GM19452 (cell line): ENCODE data around the gene TFF1.

Experiments used
- ATAC-seq: cut with Tn5 transposase; IDR thresholded peaks from one replicate; pipeline ENCODE4 v1.9.1; 2021; ENCODE audit not compliant: unreplicated experiment

The TFF1 gene

GRCh38 chr21:42398436-42399028 lies 32.2 kb upstream of the TFF1 start:
- ATAC-seq: no peak

- ATAC-seq: no peak
These were observed 31.5 kb upstream of the TFF1 start for GRCh38 chr21:42397746-42398394.

- ATAC-seq: no peak
These were observed 30.7 kb upstream of the TFF1 start for GRCh38 chr21:42396799-42397745.

- no peak for ATAC-seq
These were observed 29.7 kb upstream of the TFF1 start, which contains the start of gene TMPRSS3 for GRCh38 chr21:42395905-42396651. TMPRSS3 (minus strand) TSS chr21:42396052; CDS start chr21:42395417, 635 bp downstream.

GRCh38 chr21:42395302-42395701 lies 29.0 kb upstream of the TFF1 start:
- ATAC-seq: no peak

- ATAC-seq: no peak
These were observed 27.2 kb upstream of the TFF1 start for GRCh38 chr21:42393443-42393950.

- peak; percentile 69 for ATAC-seq
These were observed 26.6 kb upstream of the TFF1 start for GRCh38 chr21:42392731-42393442.

GRCh38 chr21:42391297-42391696 lies 25.0 kb upstream of the TFF1 start:
- ATAC-seq: no peak

GRCh38 chr21:42390696-42391095 lies 24.4 kb upstream of the TFF1 start:
- ATAC-seq: no peak

- no peak for ATAC-seq
These were observed 23.9 kb upstream of the TFF1 start for GRCh38 chr21:42390193-42390592.

GRCh38 chr21:42389449-42389835 lies 23.1 kb upstream of the TFF1 start:
- no peak for ATAC-seq

GRCh38 chr21:42388740-42389448 lies 22.6 kb upstream of the TFF1 start:
- ATAC-seq: no peak

GRCh38 chr21:42387843-42388340 lies 21.6 kb upstream of the TFF1 start:
- no peak for ATAC-seq

GRCh38 chr21:42387164-42387563 lies 20.8 kb upstream of the TFF1 start:
- ATAC-seq: no peak

- no peak for ATAC-seq
These were observed 19.8 kb upstream of the TFF1 start for GRCh38 chr21:42386034-42386591.

GRCh38 chr21:42385619-42386018 lies 19.3 kb upstream of the TFF1 start:
- ATAC-seq: no peak

- ATAC-seq: no peak
These were observed 18.7 kb upstream of the TFF1 start for GRCh38 chr21:42384989-42385388.

GRCh38 chr21:42384156-42384945 lies 18.0 kb upstream of the TFF1 start:
- ATAC-seq: no peak
